GM21381 (cell line): Measurements from ENCODE around the gene FRYL.
"Not testable (repeated sequence)": the region's sequence is repeated elsewhere in the genome, so short reads cannot be mapped to it uniquely, and the experiment has no call there.

Source experiments
- ATAC-seq: cut with Tn5 transposase; IDR thresholded peaks from one replicate; pipeline ENCODE4 v1.9.1; 2021; ENCODE audit warnings: mild to moderate bottlenecking, moderate library complexity; ENCODE audit not compliant: unreplicated experiment

Gene FRYL

GRCh38 chr4:48779998-48780864 is at the start of gene FRYL:
TSS of gene FRYL (minus strand) at chr4:48780279. CDS start at chr4:48634410, 145,869 bp downstream.
- peak; percentile 89 for ATAC-seq

DNA sequence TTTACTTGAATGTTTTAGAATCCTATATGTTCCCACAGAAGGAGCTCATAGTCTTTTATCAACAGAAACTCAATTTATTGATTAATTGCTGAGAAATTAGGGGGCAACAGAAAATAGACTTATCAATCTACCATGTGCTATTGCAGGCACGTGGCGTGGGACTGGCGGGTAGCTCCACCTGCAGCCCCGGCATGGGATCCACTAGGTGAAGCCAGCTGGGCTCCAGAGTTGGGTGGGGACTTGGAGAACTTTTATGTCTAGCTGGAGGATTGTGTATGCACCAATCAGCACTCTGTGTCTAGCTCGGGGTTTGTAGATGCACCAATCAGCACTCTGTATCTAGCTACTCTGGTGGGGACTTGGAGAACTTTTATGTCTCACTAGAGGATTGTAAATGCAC is 47.5 kb upstream of the FRYL start:
- ATAC-seq = no peak

GRCh38 chr4:48821431-48821830 is 41.4 kb upstream of the FRYL start:
- ATAC-seq = not testable (repeated sequence)

GRCh38 chr4:48816971-48817370 is 36.9 kb upstream of the FRYL start:
- no peak for ATAC-seq

DNA sequence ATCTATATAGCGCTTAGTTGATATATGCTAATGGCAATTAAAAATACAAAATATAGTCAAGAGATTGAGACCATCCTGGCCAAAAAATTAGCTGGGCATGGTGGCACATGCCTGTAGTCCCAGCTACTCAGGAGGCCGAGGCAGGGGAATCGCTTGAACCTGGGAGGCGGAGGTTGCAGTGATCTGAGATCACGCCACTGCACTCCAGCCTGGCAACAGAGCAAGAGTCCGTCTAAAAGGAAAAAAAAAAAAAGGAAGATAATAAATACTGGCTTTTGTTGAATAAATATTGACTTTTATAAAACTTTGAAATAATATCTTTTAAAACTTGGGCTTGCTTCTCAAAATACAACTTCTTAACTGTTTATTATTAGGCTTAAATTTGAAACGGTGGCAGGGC is 36.2 kb upstream of the FRYL start:
- not testable (repeated sequence) for ATAC-seq

DNA sequence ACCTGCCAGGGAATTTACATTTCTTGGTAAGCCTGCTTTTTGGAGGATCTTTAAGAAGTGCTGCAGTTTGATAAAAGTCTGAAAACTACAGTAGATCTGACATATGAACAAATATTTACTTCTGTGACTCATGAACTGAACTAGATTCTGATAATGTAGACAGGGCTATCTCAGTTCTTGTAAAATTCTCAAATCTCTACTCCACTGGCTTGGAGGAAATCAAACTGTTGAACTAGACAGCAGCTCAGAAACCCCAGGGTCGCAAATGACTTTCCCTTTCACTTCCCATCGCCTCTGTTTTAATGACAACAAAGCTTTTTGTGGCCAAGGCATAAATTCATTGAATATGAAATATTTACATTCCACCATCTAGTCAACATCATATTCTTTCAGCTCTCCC is 35.4 kb upstream of the FRYL start:
- ATAC-seq = no peak

DNA sequence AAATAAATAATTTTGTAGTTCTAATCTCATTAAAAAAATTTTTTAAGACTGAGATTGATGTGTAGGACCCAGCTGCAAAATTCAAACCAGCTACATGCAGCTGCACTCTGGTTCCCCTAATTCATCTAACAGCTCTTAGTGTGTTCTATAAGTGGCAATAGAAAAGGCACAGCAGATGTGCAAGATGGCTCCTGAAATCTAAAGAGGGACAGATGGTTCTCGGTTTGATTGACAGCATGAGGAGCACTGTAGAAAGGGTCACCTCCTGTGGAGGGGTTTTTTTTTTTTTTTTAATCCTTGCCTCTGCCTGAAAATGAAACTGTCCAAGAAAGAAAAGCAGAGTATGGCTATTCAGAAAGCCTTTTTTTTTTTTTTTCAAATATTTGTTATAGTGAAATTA is 33.9 kb upstream of the FRYL start:
- peak; percentile 41 for ATAC-seq

DNA sequence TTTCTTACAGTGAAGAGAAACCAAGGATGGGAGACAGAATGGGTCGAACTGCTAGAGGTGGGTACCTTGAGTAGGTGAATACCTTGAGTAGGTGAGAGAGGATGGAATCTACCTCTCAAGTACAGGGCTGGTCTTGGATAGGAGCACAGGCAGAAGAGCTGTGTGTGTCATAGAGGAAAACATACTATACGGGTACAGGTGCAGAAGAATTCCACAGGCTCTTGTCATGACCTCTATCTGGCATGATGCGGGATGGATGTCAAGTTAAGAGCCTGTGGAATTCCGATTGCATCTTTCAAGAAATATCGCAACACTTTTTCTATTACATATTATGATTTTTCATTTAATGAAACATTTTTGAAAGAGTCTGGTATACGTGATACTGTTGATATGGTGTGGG is 32.8 kb upstream of the FRYL start:
- no peak for ATAC-seq

GRCh38 chr4:48804584-48805301 is 24.7 kb upstream of the FRYL start:
- no peak for ATAC-seq

- no peak for ATAC-seq
Measured at GRCh38 chr4:48801016-48801715, 21.1 kb upstream of the FRYL start.

DNA sequence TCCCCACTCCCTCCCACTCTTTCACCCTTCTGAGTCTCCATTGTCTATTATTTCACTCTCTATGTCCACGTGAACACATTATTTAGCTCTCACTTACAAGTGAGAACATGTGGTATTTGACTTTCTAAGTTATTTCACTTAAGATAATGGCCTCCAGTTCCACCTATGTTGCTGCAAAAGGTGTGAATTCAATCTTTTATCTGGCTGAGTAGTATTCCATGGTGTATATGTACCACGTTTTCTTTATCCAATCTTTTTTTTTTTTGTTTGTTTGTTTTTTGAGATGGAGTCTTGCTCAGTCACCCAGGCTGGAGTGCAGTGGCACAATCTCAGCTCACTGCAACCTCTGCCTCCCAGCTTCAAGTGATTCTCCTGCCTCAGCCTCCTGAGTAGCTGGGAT is 20.1 kb upstream of the FRYL start:
- not testable (repeated sequence) for ATAC-seq

DNA sequence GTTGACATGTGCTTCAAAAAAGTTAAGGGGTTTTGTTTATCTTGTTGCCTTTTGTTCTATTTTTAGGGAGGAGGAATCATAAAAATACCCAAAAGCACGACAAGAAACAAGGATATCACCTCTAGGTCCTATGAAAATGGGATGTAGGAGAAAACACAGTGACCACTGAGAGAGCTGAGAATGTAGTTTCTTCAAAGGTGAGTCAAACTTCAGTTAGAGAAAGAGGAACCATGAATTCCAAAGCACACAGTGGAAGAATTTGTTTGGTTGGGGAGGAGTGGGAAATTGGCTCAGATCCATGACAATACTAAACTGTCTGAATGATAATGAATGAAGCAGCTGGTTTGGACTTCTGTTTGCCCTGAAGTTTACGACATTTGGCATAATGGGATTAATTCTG is 19.1 kb upstream of the FRYL start:
- no peak for ATAC-seq

DNA sequence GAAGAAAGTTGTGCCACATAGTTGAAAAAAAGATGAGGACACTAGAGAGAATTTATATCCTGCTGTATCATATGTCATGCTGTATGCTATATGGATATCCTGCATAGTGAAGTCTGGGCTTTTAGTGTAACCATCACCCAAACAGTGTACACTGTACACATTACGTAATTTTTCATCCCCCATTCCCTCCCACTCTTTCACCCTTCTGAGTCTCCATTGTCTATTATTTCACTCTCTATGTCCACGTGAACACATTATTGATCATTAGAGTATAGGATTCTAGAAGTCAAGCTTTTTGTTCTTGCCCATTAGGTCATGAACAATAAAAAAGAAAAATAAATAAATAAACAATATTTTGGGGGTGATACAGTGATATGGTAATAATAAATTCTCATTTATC is 18.0 kb upstream of the FRYL start:
- no peak for ATAC-seq

DNA sequence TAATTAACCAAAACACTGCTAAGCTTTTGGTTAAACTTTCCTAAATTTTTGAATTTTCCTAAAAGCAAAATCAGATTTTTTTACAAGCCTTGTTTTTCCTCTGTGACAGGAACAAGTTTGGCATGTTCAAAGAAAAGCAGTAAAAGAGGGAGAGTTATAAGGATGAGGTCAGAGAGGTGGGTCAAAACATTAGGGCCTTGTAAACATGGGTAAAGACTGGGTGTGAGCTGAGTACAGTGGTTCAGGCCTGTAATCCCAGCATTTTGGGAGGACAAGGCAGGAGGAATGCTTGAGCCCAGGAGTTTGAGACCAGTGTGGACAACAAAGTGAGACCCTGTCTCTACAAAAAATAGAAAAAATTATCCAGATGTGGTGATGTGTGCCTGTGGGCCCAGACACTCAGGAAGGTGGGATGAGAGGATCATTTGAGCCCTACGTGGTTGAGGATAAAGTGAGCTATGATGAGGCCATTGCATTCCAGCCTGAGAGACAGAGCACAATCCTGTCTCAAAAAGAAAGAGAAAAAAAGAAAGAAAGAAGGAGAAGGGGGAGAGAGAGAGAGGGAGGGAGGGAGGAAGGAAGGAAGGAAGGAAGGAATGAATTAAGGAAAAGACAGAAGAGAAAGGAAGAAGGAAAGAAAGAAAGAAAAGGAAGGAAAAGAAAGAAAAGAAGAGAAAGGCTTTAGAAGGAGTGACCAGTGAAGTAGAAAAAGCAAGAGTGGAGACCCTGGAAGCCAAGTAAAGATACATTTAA is 17.0 kb upstream of the FRYL start:
- ATAC-seq = no peak

DNA sequence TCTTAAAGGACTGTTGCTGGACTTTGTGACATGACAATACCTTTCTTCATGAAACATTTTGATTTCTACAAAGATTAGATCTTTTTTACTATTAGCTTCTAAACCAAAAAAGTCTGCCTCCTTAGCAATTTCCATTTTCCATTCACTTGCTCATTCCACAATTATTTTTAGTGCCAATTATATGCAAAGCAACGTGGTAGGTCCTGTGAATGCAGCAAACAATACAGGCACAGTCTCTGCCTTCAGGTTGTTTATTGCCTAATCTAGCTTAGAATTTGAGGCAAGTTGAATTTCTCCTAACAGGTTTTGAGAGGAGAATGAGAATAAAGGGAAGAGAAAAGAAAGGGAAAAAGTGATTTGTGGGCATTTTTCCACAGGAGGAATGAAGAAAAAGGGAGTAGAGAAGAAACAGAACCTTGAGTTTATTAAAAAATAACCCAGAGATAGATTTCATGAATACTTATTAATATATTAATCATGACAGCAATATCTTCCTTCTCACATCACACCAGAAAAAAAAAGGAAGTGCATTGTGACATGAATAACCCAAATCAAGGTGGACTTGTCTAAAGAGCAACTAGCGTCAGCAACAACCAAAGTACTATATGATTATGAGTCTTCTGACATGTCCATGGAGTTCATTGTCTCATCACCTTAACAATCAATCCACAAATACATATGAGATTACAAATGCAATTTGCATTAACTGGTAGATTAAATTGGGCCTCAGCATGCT is 16.3 kb upstream of the FRYL start:
- no peak for ATAC-seq

DNA sequence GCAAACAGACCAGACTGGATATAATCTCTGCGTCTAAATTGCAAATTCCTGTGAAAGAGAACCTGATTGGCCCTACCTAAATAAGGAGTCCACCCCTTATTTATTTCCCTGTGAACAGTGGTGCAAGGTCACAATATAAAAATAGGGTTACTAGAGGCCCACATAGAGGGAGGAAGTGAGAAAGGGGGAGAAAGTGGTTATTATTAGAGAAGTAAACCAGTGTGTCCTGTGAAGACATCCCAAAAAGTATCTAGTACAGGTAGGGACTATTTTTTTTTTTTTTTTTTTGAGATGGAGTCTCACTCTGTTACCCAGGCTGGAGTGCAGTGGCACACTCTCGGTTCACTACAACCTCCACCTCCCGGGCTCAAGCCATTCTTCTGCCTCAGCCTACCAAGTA is 15.0 kb upstream of the FRYL start:
- no peak for ATAC-seq

DNA sequence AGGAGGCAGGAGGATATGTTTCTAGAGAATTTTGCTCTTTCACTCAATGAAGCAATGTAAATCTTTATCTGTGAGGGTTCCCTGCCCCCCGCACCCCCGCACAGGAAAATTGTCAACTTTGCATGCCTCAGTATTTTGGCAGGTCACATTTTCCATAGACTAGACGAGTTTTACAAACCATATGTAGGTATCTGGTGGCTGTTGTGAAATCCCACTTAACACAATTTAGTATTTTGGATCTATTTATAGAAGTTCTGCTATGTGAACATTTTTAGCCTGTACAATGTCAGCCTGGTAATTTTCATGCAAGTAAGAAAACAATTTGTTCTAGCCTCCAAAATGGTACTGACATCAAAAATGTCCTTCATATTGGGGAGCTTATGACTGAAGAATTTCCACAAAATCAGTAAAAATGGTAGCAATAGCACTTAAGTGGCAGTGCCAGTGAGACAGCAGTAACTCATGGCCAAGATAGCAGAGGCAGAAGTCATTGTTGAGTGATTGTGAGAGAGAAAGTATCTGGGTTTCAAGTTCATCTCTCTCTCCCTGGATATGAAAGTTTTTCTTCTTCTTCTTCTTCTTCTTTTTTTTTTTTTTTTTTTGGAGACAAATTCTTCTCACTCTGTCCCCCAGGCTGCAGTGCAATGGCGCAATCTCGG is 12.4 kb upstream of the FRYL start:
- ATAC-seq = no peak

DNA sequence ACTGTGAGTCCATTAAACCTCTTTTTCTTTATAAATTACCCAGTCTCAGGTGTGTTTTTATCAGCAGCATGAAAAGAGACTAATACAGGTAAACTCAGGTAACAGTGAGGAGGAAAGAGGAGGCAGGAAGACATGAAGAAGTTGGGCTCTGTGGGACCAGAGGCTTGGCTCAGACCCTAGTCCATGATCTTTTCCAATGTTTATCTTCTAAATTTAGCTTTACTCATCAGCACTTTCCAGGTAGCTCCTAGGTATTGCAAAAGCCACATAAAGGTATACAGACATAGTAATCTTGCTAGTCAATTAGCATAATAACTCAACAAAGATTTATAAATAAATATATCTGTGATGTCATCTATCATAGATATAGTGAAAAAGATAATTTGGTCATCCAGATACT is 11.2 kb upstream of the FRYL start:
- ATAC-seq = no peak

DNA sequence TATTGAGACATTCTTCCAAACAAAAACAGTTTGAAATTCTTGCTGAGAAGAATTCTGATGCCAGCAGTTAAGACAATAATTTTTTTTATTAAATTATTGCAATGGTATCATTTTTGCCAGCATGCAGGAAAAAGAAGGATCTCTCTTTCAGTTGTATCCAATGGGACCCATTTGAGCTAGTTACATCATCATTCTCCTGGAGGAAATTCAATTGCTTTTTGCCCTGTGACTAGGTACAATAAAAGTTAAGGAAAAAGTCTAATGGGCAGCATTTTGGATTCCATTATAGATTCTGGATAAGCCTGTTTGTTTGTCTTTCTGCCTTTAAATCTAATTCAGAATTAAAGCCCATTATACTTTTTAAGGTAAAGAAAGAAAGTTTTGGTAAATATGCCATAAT is 10.5 kb upstream of the FRYL start:
- ATAC-seq = no peak

DNA sequence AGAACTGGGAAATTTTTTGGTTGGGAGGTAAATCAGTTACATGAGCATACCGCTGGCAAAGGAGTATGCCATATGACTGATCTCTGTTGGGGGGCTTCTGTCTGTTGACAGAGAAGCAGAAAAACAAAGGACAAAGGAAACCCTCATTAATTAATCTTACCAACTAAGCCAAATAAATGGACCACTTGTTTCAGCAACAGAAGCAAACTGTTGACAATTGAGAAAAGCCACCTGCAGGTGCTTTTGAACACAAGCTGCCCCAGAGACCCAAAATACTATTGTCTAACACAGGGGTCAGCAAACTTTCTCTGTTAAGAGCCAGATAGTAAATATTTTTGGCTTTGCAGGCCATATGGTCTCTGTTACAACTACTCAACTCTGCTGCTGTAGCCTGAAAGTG is 7.0 kb upstream of the FRYL start:
- no peak for ATAC-seq
